GM19395 (cell line): ENCODE measurements around the gene SLC25A22.

Source experiments
- ATAC-seq: cut with Tn5 transposase; IDR thresholded peaks from one replicate; pipeline ENCODE4 v1.9.1; 2021; ENCODE audit warnings: mild to moderate bottlenecking, moderate library complexity; ENCODE audit not compliant: unreplicated experiment

The SLC25A22 gene

DNA sequence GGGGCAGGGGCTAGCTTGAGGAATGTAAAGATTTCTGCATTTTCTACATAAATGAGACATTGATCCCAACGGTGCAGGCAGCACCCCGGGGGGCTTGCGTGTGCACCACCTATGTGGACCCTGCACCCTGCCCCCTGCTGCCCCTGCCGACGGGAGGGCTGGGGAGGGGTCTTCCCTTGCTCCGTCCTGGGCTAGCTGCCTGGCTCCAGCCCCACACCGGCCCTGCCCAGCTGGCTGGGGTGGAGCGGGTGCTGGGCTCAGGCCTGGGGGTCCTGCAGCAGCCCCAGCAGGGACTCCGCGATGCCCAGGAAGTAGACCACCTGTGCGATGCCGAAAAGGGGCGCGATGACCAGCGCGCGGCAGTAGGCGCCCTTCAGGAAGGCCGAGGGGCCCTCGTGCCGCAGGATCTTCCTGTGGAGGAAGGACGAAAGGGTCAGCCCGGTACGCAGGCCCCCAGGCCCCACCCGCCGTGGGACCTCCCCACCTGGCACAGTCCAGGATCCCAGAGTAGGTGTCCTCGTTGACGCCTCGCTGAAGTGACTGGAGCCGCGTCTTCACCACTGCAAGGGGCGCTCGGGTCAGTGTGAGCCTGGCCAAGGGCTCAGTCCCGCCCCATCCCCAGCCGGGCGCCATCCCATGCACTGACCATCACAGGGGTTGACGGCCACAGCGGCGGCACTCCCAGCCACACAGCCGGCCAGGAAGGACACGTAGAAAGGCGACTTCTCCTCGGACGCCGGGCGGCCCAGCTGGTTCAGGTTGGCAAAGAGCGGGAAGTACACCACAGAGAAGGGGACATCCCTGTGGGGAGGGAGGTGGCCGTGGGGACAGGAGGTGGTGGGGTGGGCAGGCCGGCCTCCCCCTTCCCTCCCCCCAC lies 6.2 kb downstream of the SLC25A22 start:
- ATAC-seq: no peak

DNA sequence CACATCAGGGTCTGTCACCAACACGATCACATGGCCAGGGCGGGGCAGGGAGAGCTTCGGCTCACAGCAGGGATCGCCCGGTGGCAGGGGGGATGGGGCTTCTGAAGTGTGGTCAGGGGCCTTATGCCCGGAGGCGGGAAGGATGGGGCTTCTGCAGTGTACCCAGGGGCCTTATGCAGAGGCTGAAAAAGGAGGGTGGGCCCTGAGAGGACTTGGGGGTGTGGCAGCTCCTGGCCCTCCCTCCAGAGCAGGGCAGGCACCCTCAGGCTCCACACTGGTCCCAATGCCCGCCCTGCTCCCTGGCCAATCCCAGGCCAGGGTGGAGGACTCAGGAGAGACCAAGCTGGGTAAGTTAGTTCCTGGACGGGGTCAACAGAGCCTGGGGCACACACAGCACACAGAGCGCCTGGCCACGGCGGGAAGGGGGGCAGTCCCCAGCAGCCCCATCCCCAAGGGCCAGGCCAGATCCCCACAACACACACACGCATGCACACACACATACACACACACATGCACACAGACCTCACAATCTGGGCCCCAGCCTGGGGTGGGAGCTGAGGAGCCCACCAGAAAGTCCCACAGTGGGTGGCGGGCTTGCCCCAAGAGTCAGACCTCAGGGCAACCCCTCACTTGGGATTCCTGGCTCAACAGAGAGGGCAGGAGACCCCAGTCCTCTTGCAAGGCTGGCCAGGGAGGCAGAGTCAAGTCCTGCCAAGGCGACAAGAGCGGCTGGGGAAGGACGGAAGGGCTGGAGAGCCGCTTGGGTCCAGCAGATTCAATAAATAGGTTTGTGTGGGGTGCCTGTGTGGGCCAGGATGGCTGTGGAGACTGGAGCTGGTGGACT lies 7.1 kb downstream of the SLC25A22 start:
- ATAC-seq: no peak

DNA sequence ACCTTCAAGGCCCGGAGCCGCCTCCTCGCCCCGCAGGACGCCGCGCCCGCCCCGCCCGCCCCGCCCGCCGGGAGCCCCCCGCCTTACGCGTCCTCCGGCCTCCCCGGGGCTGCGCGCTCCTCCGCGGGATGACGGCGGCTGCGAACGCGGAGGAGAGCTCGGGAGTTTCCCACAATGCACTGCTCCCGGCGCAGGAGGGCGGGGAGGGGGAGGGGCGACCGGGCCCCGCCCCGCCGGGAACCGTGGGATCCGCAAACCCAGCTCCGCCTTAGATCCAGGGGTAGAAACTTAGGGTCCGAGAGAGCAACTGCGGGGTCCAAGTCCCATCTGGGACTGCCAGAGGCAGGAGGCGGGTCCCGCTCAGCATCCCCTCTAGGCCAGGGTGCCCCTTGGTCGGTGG lies 8.1 kb downstream of the SLC25A22 start, which contains the start of gene CEND1:
Gene CEND1, minus strand, starts transcription at position 148 of the 400 bp plus-strand sequence. CDS start 1,514 bp downstream, outside the sequence.
- no peak for ATAC-seq

DNA sequence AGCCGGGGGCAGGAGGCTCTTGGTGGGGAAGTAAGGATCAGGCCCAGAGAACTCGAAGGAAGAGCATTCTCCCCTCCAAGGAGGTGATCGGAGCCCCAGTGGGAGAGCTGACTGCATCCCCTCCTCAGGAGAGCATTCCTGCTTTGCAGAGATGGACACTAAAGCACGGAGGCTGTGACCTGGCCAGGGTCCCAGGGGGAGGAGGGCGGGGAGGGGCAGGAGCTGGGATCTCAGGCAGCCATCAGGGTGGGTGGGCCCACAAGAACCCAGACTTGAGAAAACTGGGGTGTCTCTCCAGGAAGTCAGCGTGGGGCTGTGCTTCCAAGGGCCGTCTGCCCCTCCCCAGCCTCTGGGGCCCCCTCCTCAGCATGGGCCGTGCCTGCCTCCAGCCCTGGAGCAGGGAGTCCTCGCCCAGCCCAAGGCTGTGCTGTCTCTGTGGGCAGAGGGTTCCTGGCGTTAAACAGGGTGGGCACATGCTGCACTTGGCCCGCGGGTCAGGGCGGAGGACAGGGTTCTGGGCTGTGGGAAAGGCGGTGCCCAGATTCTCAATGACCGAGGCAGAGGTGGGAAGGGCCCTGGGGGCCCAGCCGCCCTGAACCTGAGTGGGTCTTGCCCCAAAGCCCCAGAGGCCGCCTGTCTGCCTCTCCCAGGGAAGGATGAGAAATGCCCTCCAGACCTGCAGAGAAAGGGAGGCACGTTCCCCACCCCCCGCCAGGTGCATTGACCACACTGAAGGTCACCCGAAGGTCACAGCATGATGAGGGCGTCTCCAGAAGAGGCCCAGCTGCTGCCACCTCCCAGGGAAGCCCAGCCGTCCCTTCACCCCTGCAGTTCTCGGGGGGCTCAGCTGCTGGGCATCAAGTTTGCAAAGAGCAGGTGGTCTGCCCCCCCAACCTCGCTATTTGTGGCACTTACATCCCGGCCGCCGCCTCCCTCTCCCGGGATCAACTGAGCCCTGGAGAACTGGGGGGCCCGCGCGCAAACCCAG lies 8.8 kb downstream of the SLC25A22 start:
- ATAC-seq: no peak

DNA sequence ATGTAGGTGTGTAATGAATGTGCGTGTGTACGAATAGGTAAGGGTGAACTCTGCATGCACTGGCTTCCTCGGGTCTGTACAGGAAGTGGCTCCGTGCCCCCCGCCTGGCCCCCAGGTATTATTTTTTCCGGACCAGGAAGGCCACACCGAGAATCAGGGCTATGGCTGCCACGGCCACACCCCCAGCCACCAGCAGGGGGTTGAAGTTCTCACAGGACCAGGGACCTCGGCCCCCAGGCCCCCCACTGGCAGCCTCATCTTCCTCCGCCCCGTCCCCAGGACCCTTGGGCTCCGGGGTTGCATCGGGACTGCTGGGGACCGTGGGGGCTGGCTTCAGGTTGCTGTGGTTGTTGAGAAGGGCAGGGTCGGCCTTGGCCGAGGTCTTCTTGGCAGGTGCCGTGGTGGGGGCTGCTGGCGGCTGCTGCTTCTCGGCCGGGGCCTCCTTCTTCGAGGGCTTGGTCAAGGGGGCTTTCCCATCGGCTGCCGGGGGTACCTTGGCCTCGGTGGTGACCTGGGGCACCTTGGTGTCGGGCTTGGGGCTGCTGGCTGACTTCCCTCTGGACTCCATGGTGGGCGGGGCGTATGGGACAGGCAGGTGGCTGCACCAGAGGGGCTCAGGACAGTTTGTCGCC lies 10.0 kb downstream of the SLC25A22 start:
- ATAC-seq: no peak

DNA sequence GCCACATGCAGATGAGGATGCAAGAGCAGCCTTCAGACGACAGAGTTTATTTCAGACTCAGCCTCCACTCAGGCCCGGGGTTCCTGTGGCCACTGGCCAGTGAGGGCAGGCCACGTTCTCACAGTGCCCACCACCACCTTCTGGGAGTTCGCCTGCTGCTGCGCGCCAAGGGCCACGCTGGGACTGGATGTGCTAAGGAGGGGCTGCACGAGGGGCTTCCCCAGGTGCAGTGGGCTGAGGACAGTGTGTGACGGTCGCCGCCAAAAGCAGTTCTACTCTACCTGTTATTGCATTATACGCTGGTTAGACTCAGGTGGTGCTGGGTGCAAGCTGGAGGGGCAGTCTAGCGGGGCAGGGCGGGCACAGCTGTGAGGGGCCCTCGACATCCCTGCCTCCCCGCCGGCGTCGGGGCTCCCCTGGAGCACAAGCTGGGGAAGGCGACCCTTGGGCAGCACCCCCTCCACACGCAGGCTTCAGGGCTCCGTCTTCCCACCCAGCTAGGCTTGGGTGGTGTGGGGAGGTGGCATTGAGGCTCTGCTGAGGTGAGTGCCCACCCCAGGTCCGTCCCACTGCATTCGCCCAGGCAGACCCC lies 10.9 kb downstream of the SLC25A22 start:
- ATAC-seq: no peak

DNA sequence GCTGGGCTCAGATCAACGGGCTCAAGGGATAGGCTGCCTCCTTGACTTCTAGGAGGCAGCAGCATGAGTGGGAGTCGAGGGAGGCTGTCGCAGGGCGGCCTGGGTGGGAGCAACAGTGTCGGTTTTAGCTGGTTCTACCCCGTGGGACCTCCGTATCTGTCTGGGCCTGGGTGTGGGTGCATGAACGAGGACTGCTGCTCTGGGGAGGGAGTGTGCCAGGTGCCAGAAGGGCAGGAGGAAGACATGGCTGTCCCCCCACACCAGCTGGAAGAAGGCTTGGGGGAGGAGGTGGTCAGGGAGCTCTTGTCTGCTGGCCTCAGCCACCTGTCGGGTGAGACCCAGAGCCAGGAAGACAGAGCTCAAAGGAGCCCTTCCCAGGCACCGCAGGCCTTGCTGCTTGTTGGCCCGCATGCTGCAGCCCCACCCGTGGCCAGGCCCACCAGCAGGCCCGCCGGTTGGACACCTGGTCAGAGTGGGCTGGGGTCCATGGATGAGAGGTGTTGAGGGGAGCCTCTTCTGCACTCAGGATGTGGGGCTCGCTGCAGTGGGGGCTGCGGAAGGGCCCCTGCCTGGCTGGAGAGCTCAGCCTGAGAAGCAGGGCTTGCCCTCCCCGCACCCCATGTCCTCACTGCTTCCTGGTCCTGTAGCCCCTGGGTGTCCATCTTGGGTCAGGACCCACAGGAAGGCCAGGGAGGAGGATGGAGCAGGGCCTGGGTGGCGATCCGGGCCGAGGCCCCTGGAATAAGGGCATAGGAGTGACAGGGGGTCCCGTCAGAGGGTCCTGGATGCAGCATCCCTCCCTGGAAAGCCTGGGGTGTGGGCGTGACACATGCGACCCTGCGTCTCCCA lies 11.6 kb downstream of the SLC25A22 start:
- ATAC-seq: no peak

DNA sequence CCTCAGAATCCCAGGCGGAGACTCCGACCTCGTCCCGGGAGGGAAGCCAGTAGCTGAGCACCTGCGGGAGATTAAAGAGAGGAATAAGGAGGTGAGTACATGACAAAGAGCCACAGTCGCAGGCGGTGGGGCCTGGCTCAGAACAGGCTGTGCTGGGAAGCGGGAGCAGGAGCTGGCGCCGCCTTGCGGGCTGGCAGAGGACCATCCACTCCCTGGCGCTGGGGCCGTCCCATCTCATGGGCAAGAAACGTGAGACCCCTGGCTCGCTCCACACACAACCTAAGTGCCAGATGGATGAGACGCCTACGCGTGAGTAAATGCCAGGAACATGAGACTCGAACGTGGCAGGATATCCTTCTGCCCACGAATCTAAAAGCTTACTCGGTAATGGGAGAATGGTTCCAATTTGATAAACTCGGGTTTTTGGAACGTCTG lies 14.5 kb downstream of the SLC25A22 start:
- no peak for ATAC-seq

DNA sequence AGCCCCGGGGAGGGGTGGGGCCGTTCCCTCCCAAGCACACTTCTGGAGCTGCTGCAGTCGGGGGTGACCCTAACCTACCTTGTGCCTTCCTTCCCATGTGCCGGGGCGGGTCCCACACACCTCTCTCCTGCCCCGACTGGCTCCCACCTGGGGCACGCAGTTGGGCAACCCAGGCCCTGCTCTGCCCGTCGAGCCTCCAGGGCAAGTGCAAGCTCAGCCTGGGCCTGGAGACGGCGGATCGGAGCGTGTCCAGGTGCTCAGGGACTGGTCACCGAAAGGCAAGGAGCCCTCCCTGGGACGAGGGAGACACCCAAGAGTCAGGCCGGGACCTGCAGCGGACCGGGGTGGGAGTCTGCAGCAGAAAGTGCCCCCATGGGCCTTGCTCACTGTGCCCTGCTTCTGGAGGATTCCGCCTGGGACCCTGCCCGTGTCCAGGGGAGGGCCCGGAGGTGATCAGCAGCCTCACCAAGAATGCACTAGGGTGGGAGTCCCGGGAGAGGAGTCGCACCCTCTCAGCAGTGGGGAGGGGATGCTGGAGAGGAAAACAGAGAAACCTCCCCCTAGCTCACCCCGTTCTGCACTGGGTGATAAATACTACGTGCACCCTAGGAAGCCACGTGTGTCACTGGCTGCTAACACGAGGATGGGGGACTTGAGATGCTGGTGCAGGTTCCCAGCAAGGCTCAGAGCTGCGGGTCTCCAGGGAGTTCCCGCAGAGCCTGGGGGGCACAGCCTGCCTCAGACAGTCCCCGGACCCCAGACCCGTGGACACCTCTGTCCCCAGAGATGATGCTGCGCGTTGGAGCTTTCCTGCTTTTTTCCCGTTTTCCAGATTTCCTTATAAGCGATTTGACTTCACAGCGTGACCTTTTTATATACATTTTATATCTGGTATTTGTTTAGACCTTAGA lies 15.6 kb downstream of the SLC25A22 start:
- no peak for ATAC-seq

DNA sequence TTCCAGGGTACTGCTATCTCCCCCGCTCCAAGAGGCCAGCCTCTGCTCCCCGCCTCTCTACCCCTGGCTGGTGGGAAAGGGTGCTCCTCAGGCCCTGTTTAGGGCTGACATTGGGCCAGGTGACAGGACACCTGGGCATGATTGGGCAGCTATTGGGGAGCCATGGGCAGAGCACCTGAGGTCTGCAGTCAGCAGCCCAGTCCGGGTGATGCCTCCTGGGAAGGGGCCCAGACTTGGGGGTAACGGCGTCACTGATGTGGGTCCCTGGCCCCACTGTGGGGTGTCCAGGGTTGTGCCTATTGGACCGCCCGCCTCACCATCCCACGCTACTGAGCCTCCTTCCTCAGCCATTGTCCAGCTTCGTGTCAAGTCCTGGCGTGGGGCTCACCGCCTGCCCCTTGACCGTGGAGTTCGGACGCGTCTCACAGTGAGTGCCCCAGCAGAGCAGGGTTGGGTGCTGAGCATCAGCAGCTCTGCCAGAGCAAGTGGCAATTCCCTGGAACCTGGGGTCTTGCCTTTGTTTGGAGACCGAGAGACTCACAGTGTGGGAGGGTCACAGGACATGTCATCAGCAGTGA lies 18.0 kb downstream of the SLC25A22 start:
- no peak for ATAC-seq

DNA sequence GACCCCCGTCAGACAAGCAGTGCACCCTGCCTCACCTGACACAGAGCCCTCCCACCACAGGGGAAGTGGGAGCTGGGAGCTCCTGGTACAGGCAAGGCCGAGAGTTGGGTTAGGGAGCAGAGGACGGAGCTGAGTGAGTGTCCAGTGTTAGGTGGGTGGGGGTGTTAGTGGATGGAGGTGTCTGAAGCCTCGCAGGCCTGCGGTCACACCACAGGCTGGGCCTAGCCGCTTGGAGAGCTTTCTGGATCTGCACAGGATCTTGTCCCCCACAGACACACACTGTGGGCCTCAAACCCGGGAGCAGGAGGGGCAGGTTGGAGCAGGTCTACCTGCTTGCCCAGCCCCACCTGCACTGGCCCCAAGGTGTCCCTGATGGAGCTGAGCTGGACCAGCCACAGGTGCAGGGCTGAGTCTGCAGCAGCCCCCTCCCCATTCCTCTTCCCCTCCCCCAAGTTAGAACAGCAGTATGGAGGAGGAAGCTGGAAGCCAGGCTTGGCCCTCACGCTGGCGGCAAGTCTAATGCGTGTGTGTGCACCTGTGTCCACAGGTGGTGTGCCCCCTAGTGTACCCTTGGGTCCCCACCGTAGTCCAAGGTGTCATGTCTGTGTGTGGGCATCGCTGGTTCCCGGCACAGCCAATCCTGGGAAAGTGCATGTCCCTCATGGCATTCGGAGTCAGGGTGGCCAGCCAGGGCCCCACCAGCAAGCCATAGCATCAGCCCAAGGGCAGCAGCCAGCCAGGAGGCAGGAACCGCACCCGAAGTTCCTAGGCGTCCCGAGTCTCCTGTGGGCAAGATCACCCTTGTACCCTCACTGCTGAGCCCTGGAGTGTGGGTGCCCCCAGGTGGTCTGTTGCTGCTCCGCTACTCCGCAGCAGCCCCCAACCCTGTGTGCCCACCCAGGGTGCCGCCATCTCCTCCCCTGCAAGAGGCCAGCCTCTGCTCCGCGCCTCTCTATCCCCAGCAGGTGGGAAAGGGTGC lies 18.8 kb downstream of the SLC25A22 start:
- ATAC-seq: no peak

DNA sequence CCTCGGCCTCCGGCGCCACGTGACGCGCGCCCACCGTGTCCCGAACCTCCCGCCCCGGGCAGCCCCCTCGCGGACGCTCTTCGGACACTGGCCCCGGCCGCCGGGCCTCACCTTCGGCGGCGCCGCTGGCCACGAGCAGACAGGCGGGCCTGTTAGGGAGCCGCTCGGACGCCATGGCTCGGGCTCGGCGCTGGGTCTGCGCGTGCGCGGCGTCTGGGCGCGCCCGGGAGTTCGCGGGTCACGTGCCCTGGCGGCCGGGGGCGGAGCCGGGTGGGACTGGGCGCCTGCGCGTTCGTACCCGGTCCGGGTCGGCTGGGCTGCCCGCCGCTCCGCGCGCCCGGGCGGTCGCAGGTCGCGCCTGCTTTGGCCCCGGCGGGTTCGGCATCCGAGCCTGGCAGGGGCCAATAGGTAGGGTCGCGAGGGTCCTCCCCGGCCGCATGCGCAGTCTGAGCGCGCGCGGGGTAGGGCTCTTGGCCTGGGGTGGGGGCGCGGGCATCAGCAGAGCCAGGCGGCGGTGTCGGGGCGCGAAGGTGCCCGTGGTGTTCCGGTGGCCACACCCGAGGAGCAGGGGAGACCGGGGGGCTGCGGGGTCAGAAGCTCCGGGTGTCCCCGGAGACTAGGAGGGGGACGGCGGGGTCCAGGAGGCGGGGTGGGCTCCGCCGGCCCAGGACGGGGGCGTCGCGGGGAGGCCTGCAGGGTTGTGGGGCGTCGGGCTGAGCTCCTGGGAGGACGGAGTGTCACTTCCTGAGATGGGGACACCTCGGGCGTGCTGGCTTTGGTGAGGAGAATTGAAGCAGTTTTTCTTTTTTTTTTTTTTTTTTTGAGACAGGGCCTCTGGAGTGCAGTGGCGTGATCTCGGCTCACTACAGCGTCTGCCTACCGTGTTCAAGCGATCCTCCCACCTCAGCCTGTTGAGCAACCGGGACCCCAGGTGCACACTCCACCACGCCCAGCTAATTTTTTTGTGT lies 20.5 kb downstream of the SLC25A22 start, which contains the start of gene GATD1:
Gene GATD1, minus strand, starts transcription at position 200 of the 968 bp plus-strand sequence. Its CDS starts 25 bp downstream, at position 175.
- peak; percentile 68 for ATAC-seq

DNA sequence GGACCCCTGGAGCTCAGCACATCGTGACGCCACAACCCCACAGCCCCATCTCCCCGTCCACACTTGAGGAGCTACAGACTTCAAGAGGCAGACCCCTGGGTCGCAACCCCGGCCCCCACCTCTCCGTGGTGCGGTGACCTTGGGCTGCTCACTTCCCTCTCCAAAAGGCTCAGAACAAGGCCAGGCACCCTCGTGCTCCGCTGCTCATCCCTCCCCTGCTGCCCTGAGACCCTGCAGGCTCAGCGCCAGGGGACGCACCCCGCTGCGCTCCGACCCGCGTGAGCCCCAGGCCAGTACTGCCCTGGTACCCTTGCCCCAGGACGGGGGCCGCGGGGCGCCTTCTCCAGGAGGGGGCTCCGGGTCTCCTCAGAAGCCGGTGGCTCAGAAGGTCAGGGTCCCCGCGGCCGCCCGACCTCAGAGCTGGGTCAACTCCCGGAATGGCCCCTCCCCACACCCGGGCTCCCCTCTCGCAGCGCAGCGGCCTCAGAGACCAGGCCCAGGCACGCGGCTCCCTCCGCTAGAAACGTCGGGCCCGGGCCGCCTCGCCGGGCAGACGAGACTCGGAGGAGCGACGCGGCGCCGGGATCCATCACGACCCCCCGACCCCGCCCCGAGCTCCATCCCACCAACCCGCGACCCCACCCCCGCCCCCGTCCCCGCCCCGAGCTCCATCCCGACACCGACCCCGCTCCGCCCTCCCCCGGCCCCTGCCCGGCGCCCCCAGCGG lies 21.4 kb downstream of the SLC25A22 start:
- peak; percentile 33 for ATAC-seq

DNA sequence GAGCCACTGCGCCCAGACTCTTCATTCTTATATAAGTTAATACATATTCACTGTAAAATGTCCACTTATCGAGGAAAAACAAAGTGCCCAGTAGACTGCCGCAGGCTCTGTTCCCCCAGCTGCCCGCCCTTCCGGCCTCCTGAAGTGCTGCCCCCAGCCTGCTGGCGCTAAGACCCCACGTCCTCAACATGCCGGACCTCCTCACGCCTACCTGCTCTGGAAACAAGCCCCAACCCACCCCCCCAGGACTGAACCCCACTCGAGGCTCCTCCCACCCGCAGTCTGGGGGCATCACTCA lies 21.9 kb downstream of the SLC25A22 start:
- ATAC-seq: no peak
